IMR-90 (cell line): ENCODE results near the gene RELCH. TPM values are rescaled to one million over a fixed set of nuclear protein-coding genes. Genes with fewer than 3 reads are reported as not detected.

Experiments used
- ATAC-seq: fragments of 200-7000 bp; cut with Tn5 transposase; 2 replicates; pipeline ENCODE4 v1.9.1; 2020; ENCODE audit warnings: low read depth, mild to moderate bottlenecking, moderate library complexity
- BruUV-seq: library from RNA; stranded (reverse); fragments of 400-500 nt; replicated peaks from 2 replicates; lab custom pipeline; 2021; lab: Mats Ljungman, UMichigan
- CTCF ChIA-PET: fragments of 300-600 bp; formaldehyde crosslinking; extraction: SDS; loops from one replicate; lab custom pipeline; 2021; ENCODE audit warnings: antibody characterized with exemption; lab: Yijun Ruan, JAX
- POLR2A ChIA-PET: fragments of 300-600 bp; sonication (Branson Sonifier 250); formaldehyde crosslinking; loops from one replicate; lab custom pipeline; 2022; ENCODE audit warnings: antibody characterized with exemption; ENCODE audit not compliant: unreplicated experiment; lab: Charles Lee
- DNase-seq: peaks from one replicate; pipeline ENCODE4 v3.0.0; 2013
- H2AFZ ChIP-seq: replicated peaks from 2 replicates; pipeline ENCODE3; 2013; ENCODE audit warnings: low read length, mild to moderate bottlenecking; ENCODE audit not compliant: poor library complexity
- H2AK5ac ChIP-seq: 2 replicates; pipeline ENCODE4 v1.6.1; 2013; ENCODE audit warnings: low read depth, low read length, inconsistent platforms
- H2AK9ac ChIP-seq: replicated peaks from 2 replicates; pipeline ENCODE3; 2013; ENCODE audit warnings: mild to moderate bottlenecking, low read depth, low read length, moderate library complexity; ENCODE audit not compliant: poor library complexity
- H2BK120ac ChIP-seq: 2 replicates; pipeline ENCODE4 v1.6.1; 2013; ENCODE audit warnings: low read depth, low read length, inconsistent platforms
- H2BK15ac ChIP-seq: 3 replicates; pipeline ENCODE4 v1.6.1; 2013; ENCODE audit warnings: low read depth, low read length, inconsistent platforms
- H2BK20ac ChIP-seq: 2 replicates; pipeline ENCODE4 v1.6.1; 2013; ENCODE audit warnings: low read depth, mild to moderate bottlenecking, inconsistent platforms, low read length, moderate library complexity
- H2BK5ac ChIP-seq: 2 replicates; pipeline ENCODE4 v1.6.1; 2013; ENCODE audit warnings: mild to moderate bottlenecking, low read depth, low read length, inconsistent platforms; ENCODE audit not compliant: poor library complexity, severe bottlenecking
- H3K14ac ChIP-seq: replicated peaks from 2 replicates; pipeline ENCODE4 v1.6.1; 2013; ENCODE audit warnings: low read depth, low read length, inconsistent platforms
- H3K18ac ChIP-seq: 2 replicates; pipeline ENCODE4 v1.6.1; 2013; ENCODE audit warnings: low read depth, low read length, control low read depth
- H3K23ac ChIP-seq: 2 replicates; pipeline ENCODE4 v1.6.1; 2013; ENCODE audit warnings: low read depth, low read length, inconsistent platforms
- H3K27ac ChIP-seq: 2 replicates; pipeline ENCODE4 v1.5.1; 2013; ENCODE audit warnings: mild to moderate bottlenecking, control low read depth, low read length; ENCODE audit not compliant: insufficient read depth
- H3K27me3 ChIP-seq: 2 replicates; pipeline ENCODE4 v1.6.1; 2013; ENCODE audit warnings: low read length; ENCODE audit not compliant: control insufficient read depth, insufficient read depth
- H3K36me3 ChIP-seq: 2 replicates; pipeline ENCODE4 v1.6.1; 2013; ENCODE audit warnings: low read length, mixed read lengths; ENCODE audit not compliant: control insufficient read depth, insufficient read depth
- H3K4ac ChIP-seq: 2 replicates; pipeline ENCODE4 v1.6.1; 2013; ENCODE audit warnings: low read depth, low read length, inconsistent platforms
- H3K4me1 ChIP-seq: 2 replicates; pipeline ENCODE4 v1.6.1; 2013; ENCODE audit warnings: low read length, mixed read lengths; ENCODE audit not compliant: control insufficient read depth, insufficient read depth
- H3K4me2 ChIP-seq: 2 replicates; pipeline ENCODE4 v1.6.1; 2013; ENCODE audit warnings: low read depth, mild to moderate bottlenecking, control low read depth, low read length, moderate library complexity
- H3K4me3 ChIP-seq: 2 replicates; pipeline ENCODE4 v1.5.1; 2013; ENCODE audit warnings: low read depth, mild to moderate bottlenecking, control low read depth, low read length, moderate library complexity; ENCODE audit not compliant: insufficient read depth
- H3K56ac ChIP-seq: 2 replicates; pipeline ENCODE4 v1.6.1; 2013; ENCODE audit warnings: low read length, inconsistent platforms; ENCODE audit not compliant: insufficient read depth; ENCODE audit errors: extremely low read depth
- H3K79me1 ChIP-seq, 2 experiments: 2 replicates each; pipeline ENCODE4 v1.6.1; 2013; ENCODE audit warnings: low read length in 2 of 2, inconsistent platforms in 1 of 2, low read depth in 1 of 2
- H3K9ac ChIP-seq: 2 replicates; pipeline ENCODE4 v1.6.1; 2013; ENCODE audit warnings: low read depth, low read length, control low read depth
- H3K9me1 ChIP-seq: 2 replicates; pipeline ENCODE4 v1.6.1; 2013; ENCODE audit warnings: low read length, inconsistent platforms; ENCODE audit not compliant: insufficient read depth
- H3K9me3 ChIP-seq: 2 replicates; pipeline ENCODE4 v1.6.1; 2013; ENCODE audit warnings: low read length; ENCODE audit not compliant: control insufficient read depth, insufficient read depth
- H4K20me1 ChIP-seq: 2 replicates; pipeline ENCODE4 v1.6.1; 2013; ENCODE audit warnings: low read length, inconsistent platforms; ENCODE audit not compliant: insufficient read depth
- H4K5ac ChIP-seq: 2 replicates; pipeline ENCODE4 v1.6.1; 2013; ENCODE audit warnings: mild to moderate bottlenecking, low read depth, low read length, control low read depth
- H4K8ac ChIP-seq, 2 experiments: 2 replicates each; pipeline ENCODE4 v1.6.1; 2013; ENCODE audit warnings: low read depth in 2 of 2, low read length in 2 of 2, control low read depth in 1 of 2, inconsistent platforms in 1 of 2
- H4K91ac ChIP-seq: 2 replicates; pipeline ENCODE4 v1.6.1; 2013; ENCODE audit warnings: low read depth, low read length, inconsistent platforms; ENCODE audit not compliant: insufficient read depth
- BHLHE40 ChIP-seq: fragments of 150-350 bp; IDR thresholded peaks from 2 replicates; pipeline ENCODE4 v1.6.1; 2016; ENCODE audit warnings: mild to moderate bottlenecking, low read depth, low read length
- CEBPB ChIP-seq: IDR thresholded peaks from 2 replicates; pipeline ENCODE4 v1.6.1; 2012; ENCODE audit warnings: low read depth, low read length, improper control_type of control experiment
- CHD1 ChIP-seq: IDR thresholded peaks from 2 replicates; pipeline ENCODE4 v1.6.1; 2012; ENCODE audit warnings: low read depth, low read length, improper control_type of control experiment
- CTCF ChIP-seq: conservative IDR thresholded peaks from 2 replicates; pipeline ENCODE4 v1.5.1; 2012; ENCODE audit warnings: mild to moderate bottlenecking, low read depth, low read length, improper control_type of control experiment
- ELK1 ChIP-seq: fragments of 150-350 bp; IDR thresholded peaks from 2 replicates; pipeline ENCODE4 v1.6.1; 2016; ENCODE audit warnings: low read depth, mild to moderate bottlenecking, low read length, moderate library complexity, borderline replicate concordance
- FOS ChIP-seq: fragments of 150-350 bp; IDR thresholded peaks from 2 replicates; pipeline ENCODE4 v1.6.1; 2016; ENCODE audit warnings: low read depth, low read length
- MAFK ChIP-seq: IDR thresholded peaks from 2 replicates; pipeline ENCODE4 v1.6.1; 2012; ENCODE audit warnings: low read depth, low read length, improper control_type of control experiment
- MAZ ChIP-seq: IDR thresholded peaks from 2 replicates; pipeline ENCODE4 v1.6.1; 2012; ENCODE audit warnings: low read depth, mild to moderate bottlenecking, low read length, improper control_type of control experiment, moderate library complexity, borderline replicate concordance
- MXI1 ChIP-seq: IDR thresholded peaks from 2 replicates; pipeline ENCODE4 v1.6.1; 2012; ENCODE audit warnings: low read depth, mild to moderate bottlenecking, low read length, moderate library complexity, borderline replicate concordance
- NFE2L2 ChIP-seq: fragments of 150-350 bp; IDR thresholded peaks from 2 replicates; pipeline ENCODE4 v1.6.1; 2016; ENCODE audit warnings: low read depth, mild to moderate bottlenecking, low read length
- POLR2A ChIP-seq: IDR thresholded peaks from 2 replicates; pipeline ENCODE4 v1.6.1; 2012; ENCODE audit warnings: mild to moderate bottlenecking, low read depth, low read length
- RAD21 ChIP-seq: IDR thresholded peaks from 2 replicates; pipeline ENCODE4 v1.6.1; 2012; ENCODE audit warnings: low read length, improper control_type of control experiment
- RCOR1 ChIP-seq: IDR thresholded peaks from 2 replicates; pipeline ENCODE4 v1.6.1; 2012; ENCODE audit warnings: mild to moderate bottlenecking, low read length, improper control_type of control experiment; ENCODE audit not compliant: insufficient replicate concordance
- RFX5 ChIP-seq: IDR thresholded peaks from 2 replicates; pipeline ENCODE4 v1.8.0; 2012; ENCODE audit warnings: low read depth, mild to moderate bottlenecking, low read length, moderate library complexity
- SMC3 ChIP-seq: fragments of 150-350 bp; IDR thresholded peaks from 2 replicates; pipeline ENCODE4 v1.6.1; 2016; ENCODE audit warnings: low read depth, mild to moderate bottlenecking, antibody characterized with exemption, low read length, moderate library complexity
- USF2 ChIP-seq: fragments of 150-350 bp; IDR thresholded peaks from 2 replicates; pipeline ENCODE4 v1.6.1; 2017; ENCODE audit warnings: mild to moderate bottlenecking, antibody characterized with exemption, low read length, low read depth
- WGBS, 2 experiments: methylation state at CpG; one replicate each; pipeline versions ENCODE4 v1.1.5 to v1.1.7; 2013; ENCODE audit warnings: missing lambda C conversion rate in 2 of 2; ENCODE audit not compliant: insufficient read length in 1 of 2; ENCODE audit errors: extremely low coverage in 2 of 2; 5-methylcytosine and 5-hydroxymethylcytosine counted together
- dilution Hi-C: fragments of 300-500 bp; cut with HindIII; formaldehyde crosslinking; loops from one replicate; pipeline ENCODE4 v1.14.3; 2018; ENCODE audit warnings: low sequenced_read_pairs; ENCODE audit not compliant: unreplicated experiment
- in situ Hi-C: fragments of 300-500 bp; cut with MboI; formaldehyde crosslinking; loops from 3 replicates; pipeline ENCODE4 v1.14.3; 2019; ENCODE audit warnings: low sequenced_read_pairs, inconsistent platforms, mixed read lengths
- intact Hi-C: fragments of 100-400 bp; cut with micrococcal nuclease; formaldehyde crosslinking; loops from 2 replicates; pipeline ENCODE4 v1.10.0; 2022
- polyA plus RNA-seq, 3 experiments: library from polyadenylated mRNA; depleted of rRNA; stranded (reverse); fragments of >200 nt; gene quantifications; 2 replicates each; pipeline ENCODE4 v1.2.3, GENCODE V29; 2012; ENCODE audit warnings: low replicate concordance in 1 of 3
- total RNA-seq: library from RNA; depleted of rRNA; stranded (reverse); fragments of >200 nt; gene quantifications from 2 replicates; pipeline ENCODE4 v1.2.3, GENCODE V29; 2012

Gene RELCH
- total and polyA plus RNA-seq, 2 of the 4 experiments (the other 2 are of a cell fraction), result 14.4 to 52.5 TPM

- H2BK5ac ChIP-seq, result no peak overlapping the region
- peaks cover 0 to 8% of the 10 kb centered on the region in 2 experiments; a peak in 2 of 4 replicates for H3K79me1 ChIP-seq
- in situ Hi-C loops, result loop anchor here (25.0 kb wide), 1 partner anchor 285 kb away; no protein-coding TSS in a partner anchor
- H3K4ac ChIP-seq, result no peak overlapping the region
- no peaks in the 10 kb centered on the region for H3K9me1 ChIP-seq
- no CpG with 5 or more reads among the region's 1 CpG for WGBS, 2 experiments
- no peak overlapping the region for H2BK120ac ChIP-seq
- no peak overlapping the region for H3K56ac ChIP-seq
- H3K9me3 ChIP-seq, result no peaks in the 10 kb centered on the region
- no peak overlapping the region for H3K23ac ChIP-seq
- H3K4me2 ChIP-seq, result no peak overlapping the region
- no peak overlapping the region for H2BK20ac ChIP-seq
- DNase-seq (no peak), ATAC-seq (no peak)
- no peak overlapping the region for H2AK5ac ChIP-seq
- H3K18ac ChIP-seq, result no peak overlapping the region
- H3K27me3 ChIP-seq, result no peaks in the 10 kb centered on the region
- no peak overlapping the region for H4K8ac ChIP-seq
- CTCF ChIA-PET, result no interaction called here
- H3K4me3 ChIP-seq, result no peak overlapping the region
- POLR2A ChIA-PET, result no interaction called here
- H4K91ac ChIP-seq, result no peak overlapping the region
- no TSS peak for BruUV-seq
- no peak overlapping the region for H3K14ac ChIP-seq
- H3K4me1 ChIP-seq, result peaks cover 7% of the 10 kb centered on the region
- H3K9ac ChIP-seq, result no peak overlapping the region
- H3K27ac ChIP-seq, result no peak overlapping the region
- no peak overlapping the region for H2AK9ac ChIP-seq
- no peak overlapping the region for H2BK15ac ChIP-seq
- H4K20me1 ChIP-seq, result no peaks in the 10 kb centered on the region
- H2AFZ ChIP-seq, result no peak overlapping the region
- TF ChIP-seq RAD21, result no peak
- no peak for TF ChIP-seq CTCF
- no peak for TF ChIP-seq CEBPB
- TF ChIP-seq RCOR1, result no peak
- TF ChIP-seq FOS, result no peak
- no peak for TF ChIP-seq POLR2A
- TF ChIP-seq MAFK, result no peak
- TF ChIP-seq MXI1, result no peak
- no peak for TF ChIP-seq RFX5
- no peak for TF ChIP-seq ELK1
- no peak for TF ChIP-seq SMC3
- TF ChIP-seq USF2, result no peak
- TF ChIP-seq BHLHE40, result no peak
- no peak for TF ChIP-seq CHD1
- TF ChIP-seq NFE2L2, result no peak
- no peak for TF ChIP-seq MAZ
- intact Hi-C loops, result no loop called here
- no peak overlapping the region for H4K5ac ChIP-seq
- dilution Hi-C loops, result no loop called here
- peaks cover 5% of the 10 kb centered on the region; the same call in 1 of the 2 replicates for H3K36me3 ChIP-seq
These were observed 90.0 kb downstream of the RELCH start for GRCh38 chr18:62277045-62277444.
